8988T (cell line): ENCODE data around the gene MXI1.
A peak's percentile ranks its signal among the peaks of the same experiment; 100 is the strongest.
"Not testable (repeated sequence)": the region's sequence is repeated elsewhere in the genome, so short reads cannot be mapped to it uniquely, and the experiment has no call there.

Experiments used
- DNase-seq: peaks from one replicate; pipeline ENCODE4 v3.0.0; 2011

Gene MXI1

GRCh38 chr10:110184398-110184797 is 23.0 kb upstream of the MXI1 start:
- no peak for DNase-seq

- DNase-seq, result not testable (repeated sequence)
Observed at GRCh38 chr10:110185646-110186182, 21.7 kb upstream of the MXI1 start.

DNA sequence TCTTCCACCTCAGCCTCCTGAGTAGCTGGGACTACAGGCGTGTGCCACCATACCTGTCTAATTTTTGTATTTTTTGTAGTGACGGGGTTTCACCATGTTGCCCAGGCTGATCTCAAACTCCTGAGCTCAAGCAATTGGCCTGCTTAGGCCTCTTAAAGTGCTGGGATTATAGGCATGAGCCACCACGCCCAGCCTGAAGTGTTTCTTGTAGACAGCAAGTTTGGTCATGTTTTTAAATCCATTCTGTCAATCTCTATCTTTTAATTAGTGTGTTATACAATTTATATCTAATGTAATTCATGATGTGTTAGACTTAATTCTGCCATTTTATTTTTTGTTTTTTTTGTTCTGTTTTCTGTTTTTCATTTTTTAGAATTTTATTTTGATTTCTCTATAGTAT is 17.2 kb upstream of the MXI1 start:
- no peak for DNase-seq

- DNase-seq, result no peak
Observed at GRCh38 chr10:110192552-110192951, 14.9 kb upstream of the MXI1 start.

- no peak for DNase-seq
Observed at GRCh38 chr10:110200503-110200902, 6.9 kb upstream of the MXI1 start.

GRCh38 chr10:110201046-110201445 is 6.4 kb upstream of the MXI1 start:
- not testable (repeated sequence) for DNase-seq

- DNase-seq, result no peak
Observed at GRCh38 chr10:110203500-110204455, 3.6 kb upstream of the MXI1 start.

GRCh38 chr10:110205051-110205675 is 2.2 kb upstream of the MXI1 start:
- no peak for DNase-seq

DNA sequence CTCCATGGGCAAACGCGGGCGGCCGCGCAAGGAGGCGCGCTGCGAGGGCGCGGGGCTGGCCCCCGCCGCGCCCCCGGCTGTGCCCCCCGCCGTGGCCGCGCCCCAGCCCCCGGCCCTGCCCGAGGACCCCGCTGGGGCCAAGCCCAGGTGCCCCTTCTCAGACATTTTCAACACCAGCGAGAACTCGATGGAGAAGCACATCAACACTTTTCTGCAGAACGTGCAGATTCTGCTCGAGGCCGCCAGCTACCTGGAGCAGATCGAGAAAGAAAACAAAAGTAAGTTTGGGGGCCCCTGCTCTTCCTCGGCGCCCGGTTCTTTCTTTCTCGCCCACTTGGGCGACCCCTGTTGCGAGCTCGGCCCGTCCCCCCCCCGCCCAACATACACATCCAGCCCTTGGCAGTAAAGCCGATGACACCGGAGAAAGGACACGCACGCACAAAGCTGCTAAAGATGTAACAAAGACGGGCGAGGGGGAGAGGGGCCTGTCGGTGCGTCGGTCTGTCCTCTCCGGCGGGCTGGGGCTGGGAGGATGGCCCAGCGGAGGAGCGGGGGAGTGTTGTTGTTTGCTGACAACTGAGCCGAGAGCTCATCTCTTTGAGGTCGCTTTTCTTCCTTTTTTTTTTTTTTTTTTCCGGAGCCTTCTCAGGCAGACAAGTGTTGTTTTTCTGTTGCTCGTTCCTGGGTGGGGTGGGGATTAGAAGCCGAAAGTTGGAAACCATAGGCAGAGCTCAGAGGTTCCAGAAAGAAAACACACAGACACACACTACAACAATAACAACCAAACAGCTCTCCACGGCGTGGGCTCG is 604 bp downstream of the MXI1 start:
- DNase-seq, result peak; percentile 53

DNA sequence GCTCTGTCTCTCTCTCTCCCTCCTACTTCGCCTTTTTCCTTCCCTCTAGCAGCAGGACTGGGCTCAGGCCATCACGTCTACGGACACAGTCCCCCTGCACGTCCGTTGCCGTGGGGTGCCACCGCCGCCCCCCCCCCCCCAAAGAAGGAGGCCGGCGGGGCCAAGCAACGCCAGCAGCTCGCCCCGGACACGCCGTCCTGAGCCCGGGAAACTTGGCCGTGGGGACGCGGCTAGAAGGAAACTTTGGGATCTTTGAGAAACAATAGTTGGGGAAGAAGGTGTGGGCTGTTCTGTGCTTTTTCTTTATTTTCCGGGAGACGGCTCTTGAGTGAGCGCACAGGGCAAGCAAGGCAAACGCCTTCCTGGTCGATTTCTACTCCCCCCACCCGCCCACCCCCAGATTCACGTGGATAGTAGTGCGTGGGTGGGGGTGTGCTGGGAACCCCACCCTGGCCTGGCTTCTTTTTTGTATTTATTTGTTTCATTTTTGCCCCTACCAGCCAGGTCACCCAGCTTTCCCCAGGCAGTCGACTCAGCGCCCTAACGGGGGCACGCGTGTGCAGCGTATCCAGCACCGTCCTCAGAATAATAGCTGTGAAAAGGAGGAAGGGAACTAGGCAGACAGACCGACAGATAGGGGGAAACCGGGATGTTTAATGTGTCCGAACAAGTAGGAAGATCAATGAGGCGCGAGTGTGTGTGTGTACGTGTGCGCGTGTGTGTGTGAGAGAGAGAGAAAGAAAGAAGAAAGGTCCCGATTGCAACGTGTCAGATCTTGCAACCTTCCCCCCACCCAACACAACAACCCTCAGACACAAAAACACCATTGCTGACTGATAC is 1.4 kb downstream of the MXI1 start:
- peak; percentile 68 for DNase-seq

DNA sequence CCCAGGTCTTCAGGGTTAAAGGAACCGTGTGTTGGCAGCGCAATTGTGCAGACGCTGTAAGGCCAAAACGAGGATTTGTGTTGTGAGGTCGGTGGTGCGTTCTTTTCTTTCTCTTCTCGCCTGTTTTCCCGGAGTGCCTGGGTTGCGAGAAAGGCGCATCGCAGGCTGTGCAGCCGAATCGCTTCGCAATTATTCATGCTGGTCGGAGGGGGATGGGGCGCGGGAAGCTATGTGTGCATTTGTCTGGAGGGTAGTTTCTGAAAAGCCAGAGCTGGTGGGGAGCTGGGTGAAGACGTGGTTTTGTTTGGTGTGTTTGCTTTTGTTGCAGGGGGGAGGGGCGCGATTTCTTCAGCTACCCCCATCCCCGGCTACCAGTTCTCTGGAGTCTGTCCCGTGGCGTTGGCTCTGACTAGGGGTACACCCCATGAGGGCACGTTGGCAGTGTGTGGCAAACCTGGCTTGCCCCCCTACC is 2.1 kb downstream of the MXI1 start:
- peak; percentile 41 for DNase-seq

GRCh38 chr10:110209926-110210673 is 2.7 kb downstream of the MXI1 start:
- DNase-seq, result peak; percentile 49

- DNase-seq, result peak; percentile 95
Observed at GRCh38 chr10:110210674-110211464, 3.5 kb downstream of the MXI1 start.

- DNase-seq, result no peak
Observed at GRCh38 chr10:110211465-110211843, 4.0 kb downstream of the MXI1 start.

GRCh38 chr10:110212119-110213006 is 5.0 kb downstream of the MXI1 start:
- no peak for DNase-seq

DNA sequence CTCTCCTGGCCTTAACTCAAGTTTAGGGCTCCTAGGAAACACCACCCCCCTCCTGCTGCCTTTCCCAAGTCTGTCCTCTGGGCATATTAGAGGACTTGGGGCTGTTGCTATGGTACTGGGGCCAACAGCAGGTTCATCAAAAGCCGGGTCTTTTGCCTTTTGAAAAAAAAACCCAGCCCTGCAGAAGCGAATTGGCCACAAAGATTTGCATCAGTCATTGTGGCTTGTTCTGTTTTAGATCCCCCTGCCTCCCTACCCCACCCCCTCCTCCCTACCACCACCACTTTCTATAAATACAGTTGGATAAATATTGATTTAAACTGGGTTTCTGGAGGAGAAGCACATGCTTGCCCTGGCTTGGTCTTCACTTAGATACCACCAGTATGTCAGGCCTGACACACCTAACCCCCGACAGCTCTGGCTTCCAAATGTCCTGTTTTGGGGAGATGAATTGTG is 7.0 kb downstream of the MXI1 start:
- DNase-seq, result no peak

DNA sequence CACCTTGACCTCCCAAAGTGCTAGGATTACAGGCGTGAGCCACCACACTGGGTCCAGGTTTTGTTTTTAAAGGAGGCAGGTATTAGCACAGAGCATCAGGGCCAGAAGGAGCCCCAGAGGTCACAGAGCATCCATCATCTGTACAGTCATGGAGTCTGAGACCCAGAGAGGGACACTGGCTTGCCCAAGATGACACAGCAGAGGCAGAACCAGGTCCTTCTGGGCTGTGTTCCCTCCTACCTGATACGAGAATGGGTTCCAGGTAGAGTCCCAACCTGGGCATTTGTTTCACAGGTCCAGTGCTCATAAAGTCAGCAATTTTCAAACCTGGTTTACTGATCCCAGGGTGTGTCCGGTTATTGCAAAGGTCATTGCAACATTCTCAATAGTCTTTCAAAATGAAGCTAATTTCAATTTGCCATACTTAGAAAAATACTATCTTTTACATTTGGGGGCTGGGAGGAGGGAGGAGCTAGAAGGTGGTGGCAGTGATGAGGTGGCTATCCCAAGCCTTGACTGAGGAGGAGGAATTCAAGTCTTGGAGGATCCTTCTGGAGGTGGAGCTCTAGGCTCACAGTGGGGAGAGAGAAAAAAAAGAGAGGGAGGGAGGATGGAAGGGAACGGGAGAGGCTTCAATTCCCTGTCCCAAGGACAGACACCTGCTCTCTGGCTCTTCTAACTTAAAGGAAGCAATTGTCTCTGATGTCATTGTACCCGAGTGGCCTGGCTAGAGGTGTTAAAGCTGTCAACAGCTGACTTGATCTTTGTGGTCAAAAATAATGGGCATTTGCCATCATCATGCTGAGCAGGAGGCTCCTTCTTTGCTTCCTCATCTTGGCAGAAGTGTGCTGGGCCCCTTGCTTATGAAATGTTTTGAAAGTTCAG is 8.1 kb downstream of the MXI1 start:
- DNase-seq, result no peak

- no peak for DNase-seq
Observed at GRCh38 chr10:110216240-110216639, 8.8 kb downstream of the MXI1 start.
